ENCODE measurements around the gene KCNMB4.

The KCNMB4 gene

GRCh38 chr12:70436836-70437235 is 70.7 kb downstream of the KCNMB4 start:
- Histone ChIP-seq H2AFZ (no peak overlapping the region), H3K27me3 (ENCODE audit: control insufficient read depth, insufficient read depth, low read length) (no peaks in the 10 kb centered on the region), H3K9ac (no peak overlapping the region), H3K4me2 (ENCODE audit: low read length) (no peak overlapping the region), H3K79me2 (no peaks in the 10 kb centered on the region), H3K27ac (no peak overlapping the region), H3K9me3 (ENCODE audit: control insufficient read depth, low read length) (peaks cover 3% of the 10 kb centered on the region), H3K4me3 (ENCODE audit: low read depth, low read length) (no peak overlapping the region), H3K4me1 (no peaks in the 10 kb centered on the region), H3K36me3 (ENCODE audit: control insufficient read depth, insufficient read depth, low read length) (no peaks in the 10 kb centered on the region)
- TF ChIP-seq, protein P1, sequence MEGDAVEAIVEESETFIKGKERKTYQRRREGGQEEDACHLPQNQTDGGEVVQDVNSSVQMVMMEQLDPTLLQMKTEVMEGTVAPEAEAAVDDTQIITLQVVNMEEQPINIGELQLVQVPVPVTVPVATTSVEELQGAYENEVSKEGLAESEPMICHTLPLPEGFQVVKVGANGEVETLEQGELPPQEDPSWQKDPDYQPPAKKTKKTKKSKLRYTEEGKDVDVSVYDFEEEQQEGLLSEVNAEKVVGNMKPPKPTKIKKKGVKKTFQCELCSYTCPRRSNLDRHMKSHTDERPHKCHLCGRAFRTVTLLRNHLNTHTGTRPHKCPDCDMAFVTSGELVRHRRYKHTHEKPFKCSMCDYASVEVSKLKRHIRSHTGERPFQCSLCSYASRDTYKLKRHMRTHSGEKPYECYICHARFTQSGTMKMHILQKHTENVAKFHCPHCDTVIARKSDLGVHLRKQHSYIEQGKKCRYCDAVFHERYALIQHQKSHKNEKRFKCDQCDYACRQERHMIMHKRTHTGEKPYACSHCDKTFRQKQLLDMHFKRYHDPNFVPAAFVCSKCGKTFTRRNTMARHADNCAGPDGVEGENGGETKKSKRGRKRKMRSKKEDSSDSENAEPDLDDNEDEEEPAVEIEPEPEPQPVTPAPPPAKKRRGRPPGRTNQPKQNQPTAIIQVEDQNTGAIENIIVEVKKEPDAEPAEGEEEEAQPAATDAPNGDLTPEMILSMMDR (IDR thresholded peaks at IDR 0.05), result no peak

- TF ChIP-seq, protein P1 (IDR thresholded peaks at IDR 0.05), result no peak
- H3K4me2 ChIP-seq (ENCODE audit: low read length), result no peak overlapping the region
- no peaks in the 10 kb centered on the region for H3K9me3 ChIP-seq (ENCODE audit: control insufficient read depth, low read length)
- H3K79me2 ChIP-seq, result no peaks in the 10 kb centered on the region
- H3K36me3 ChIP-seq (ENCODE audit: control insufficient read depth, insufficient read depth, low read length), result no peaks in the 10 kb centered on the region
- H3K9ac ChIP-seq, result no peak overlapping the region
- no peak overlapping the region for H3K27ac ChIP-seq
- H2AFZ ChIP-seq, result no peak overlapping the region
- no peaks in the 10 kb centered on the region for H3K4me1 ChIP-seq
- no peaks in the 10 kb centered on the region for H3K27me3 ChIP-seq (ENCODE audit: control insufficient read depth, insufficient read depth, low read length)
- no peak overlapping the region for H3K4me3 ChIP-seq (ENCODE audit: low read depth, low read length)
Measured at GRCh38 chr12:70443062-70443673, 77.1 kb downstream of the KCNMB4 start.

- no peak overlapping the region for H3K27ac ChIP-seq
- no peaks in the 10 kb centered on the region for H3K79me2 ChIP-seq
- no peak overlapping the region for H2AFZ ChIP-seq
- H3K9ac ChIP-seq, result no peak overlapping the region
- no peaks in the 10 kb centered on the region for H3K36me3 ChIP-seq (ENCODE audit: control insufficient read depth, insufficient read depth, low read length)
- H3K4me2 ChIP-seq (ENCODE audit: low read length), result no peak overlapping the region
- no peaks in the 10 kb centered on the region for H3K27me3 ChIP-seq (ENCODE audit: control insufficient read depth, insufficient read depth, low read length)
- H3K4me1 ChIP-seq, result no peaks in the 10 kb centered on the region
- no peaks in the 10 kb centered on the region for H3K9me3 ChIP-seq (ENCODE audit: control insufficient read depth, low read length)
- no peak overlapping the region for H3K4me3 ChIP-seq (ENCODE audit: low read depth, low read length)
- TF ChIP-seq, protein P1 (IDR thresholded peaks at IDR 0.05), result no peak
Measured at GRCh38 chr12:70444903-70445302, 78.8 kb downstream of the KCNMB4 start.

GRCh38 chr12:70448371-70448770 is 82.3 kb downstream of the KCNMB4 start:
- no peak overlapping the region for H3K4me2 ChIP-seq (ENCODE audit: low read length)
- no peaks in the 10 kb centered on the region for H3K36me3 ChIP-seq (ENCODE audit: control insufficient read depth, insufficient read depth, low read length)
- no peak overlapping the region for H3K9ac ChIP-seq
- TF ChIP-seq, protein P1 (IDR thresholded peaks at IDR 0.05), result no peak
- H2AFZ ChIP-seq, result no peak overlapping the region
- no peak overlapping the region for H3K4me3 ChIP-seq (ENCODE audit: low read depth, low read length)
- no peak overlapping the region for H3K27ac ChIP-seq
- H3K9me3 ChIP-seq (ENCODE audit: control insufficient read depth, low read length), result no peaks in the 10 kb centered on the region
- H3K27me3 ChIP-seq (ENCODE audit: control insufficient read depth, insufficient read depth, low read length), result no peaks in the 10 kb centered on the region
- H3K4me1 ChIP-seq, result no peaks in the 10 kb centered on the region
- H3K79me2 ChIP-seq, result no peaks in the 10 kb centered on the region

- Histone ChIP-seq H2AFZ (no peak overlapping the region), H3K9ac (no peak overlapping the region)
Measured at GRCh38 chr12:70449074-70449752, 83.1 kb downstream of the KCNMB4 start.

More at GRCh38 chr12:70449074-70449752, 83.1 kb downstream of the KCNMB4 start:
- Histone ChIP-seq H3K27ac (no peak overlapping the region), H3K4me3 (ENCODE audit: low read depth, low read length) (no peak overlapping the region), H3K36me3 (ENCODE audit: control insufficient read depth, insufficient read depth, low read length) (no peaks in the 10 kb centered on the region), H3K9me3 (ENCODE audit: control insufficient read depth, low read length) (no peaks in the 10 kb centered on the region), H3K4me2 (ENCODE audit: low read length) (no peak overlapping the region), H3K79me2 (no peaks in the 10 kb centered on the region), H3K4me1 (no peaks in the 10 kb centered on the region), H3K27me3 (ENCODE audit: control insufficient read depth, insufficient read depth, low read length) (no peaks in the 10 kb centered on the region)
- TF ChIP-seq, protein P1 (IDR thresholded peaks at IDR 0.05), result no peak

Measured in parathyroid adenoma (tissue), 2 donors.